ENCODE data around the gene CPLX3. TPM values are rescaled to one million over a fixed set of nuclear protein-coding genes. Genes with fewer than 3 reads are reported as not detected.

The CPLX3 gene
- total and polyA plus RNA-seq, 9 donors: not detected

- 0% methylated on average over 9 of the region's 11 CpGs for WGBS (ENCODE audit: insufficient coverage)
- Histone ChIP-seq H3K9me3 (replicated peaks; ENCODE audit: control insufficient read depth, low read depth, low read length) (no peaks in the 10 kb centered on the region), H3K27me3 (ENCODE audit: control insufficient read depth, insufficient read depth, low read length) (no peaks in the 10 kb centered on the region), H3K4me1 (ENCODE audit: control insufficient read depth, insufficient read depth, low read length) (peaks cover 40% of the 10 kb centered on the region), H3K4me3 (ENCODE audit: low read length) (peak overlapping the region; percentile 81), H3K36me3 (ENCODE audit: control insufficient read depth, insufficient read depth, low read length) (peaks cover 13% of the 10 kb centered on the region), H3K27ac (ENCODE audit: low read length) (peak overlapping the region; percentile 96)
- DNase-seq: no peak
These were observed 46.2 kb downstream of the CPLX3 start for GRCh38 chr15:74872702-74873035.

DNA sequence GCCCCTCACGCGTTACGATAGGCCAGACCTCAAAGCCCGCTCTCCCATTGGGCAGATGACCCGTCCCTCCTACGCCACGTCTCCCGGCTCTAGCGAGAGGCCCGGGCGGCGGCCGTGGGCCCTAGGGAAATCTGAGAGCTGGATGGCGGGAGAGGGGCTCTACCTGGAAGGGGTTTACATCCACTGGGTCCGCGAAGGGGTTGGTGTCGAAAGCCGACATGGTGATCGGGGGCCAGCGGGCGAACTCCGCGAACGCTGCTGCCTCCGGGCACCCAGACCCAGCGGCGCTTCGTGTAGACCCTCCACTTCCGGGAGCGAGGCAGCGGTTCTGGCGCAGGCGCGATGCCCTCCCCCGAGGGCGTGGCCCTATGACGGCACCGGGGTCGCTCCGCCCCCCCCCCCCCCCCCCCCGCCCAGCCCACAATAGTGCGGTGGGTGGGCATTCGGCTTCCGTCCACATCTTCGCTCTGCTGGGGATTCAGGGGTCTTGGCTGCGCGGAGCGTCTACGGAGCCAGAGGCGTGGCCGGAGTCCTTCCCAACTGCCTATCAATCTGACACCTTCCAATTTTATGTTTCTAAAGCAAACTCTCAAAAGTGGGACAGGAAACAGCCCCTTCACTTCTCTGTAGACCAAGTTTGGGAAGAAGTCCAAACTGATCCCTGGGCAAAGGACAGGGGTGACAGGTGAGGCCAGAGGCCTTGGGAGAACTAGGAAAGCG lies 46.8 kb downstream of the CPLX3 start, which contains the start of gene SCAMP2:
Gene SCAMP2 (minus strand): TSS at position 330 of the 720 bp plus-strand sequence. CDS start 110 bp downstream, at position 220.
- H3K27me3 ChIP-seq (ENCODE audit: control insufficient read depth, insufficient read depth, low read length): no peaks in the 10 kb centered on the region
- H3K36me3 ChIP-seq (ENCODE audit: control insufficient read depth, insufficient read depth, low read length): peaks cover 11% of the 10 kb centered on the region
- peak within 1 kb of the TSS; percentile 96 for H3K27ac ChIP-seq (ENCODE audit: low read length)
- H3K4me1 ChIP-seq (ENCODE audit: control insufficient read depth, insufficient read depth, low read length): peaks cover 37% of the 10 kb centered on the region
- under 1% methylated on average over 35 of the region's 52 CpGs for WGBS (ENCODE audit: insufficient coverage)
- H3K9me3 ChIP-seq (replicated peaks; ENCODE audit: control insufficient read depth, low read depth, low read length): no peaks in the 10 kb centered on the region
- DNase-seq: peak; percentile 99
- peak within 1 kb of the TSS; percentile 81 for H3K4me3 ChIP-seq (ENCODE audit: low read length)

DNA sequence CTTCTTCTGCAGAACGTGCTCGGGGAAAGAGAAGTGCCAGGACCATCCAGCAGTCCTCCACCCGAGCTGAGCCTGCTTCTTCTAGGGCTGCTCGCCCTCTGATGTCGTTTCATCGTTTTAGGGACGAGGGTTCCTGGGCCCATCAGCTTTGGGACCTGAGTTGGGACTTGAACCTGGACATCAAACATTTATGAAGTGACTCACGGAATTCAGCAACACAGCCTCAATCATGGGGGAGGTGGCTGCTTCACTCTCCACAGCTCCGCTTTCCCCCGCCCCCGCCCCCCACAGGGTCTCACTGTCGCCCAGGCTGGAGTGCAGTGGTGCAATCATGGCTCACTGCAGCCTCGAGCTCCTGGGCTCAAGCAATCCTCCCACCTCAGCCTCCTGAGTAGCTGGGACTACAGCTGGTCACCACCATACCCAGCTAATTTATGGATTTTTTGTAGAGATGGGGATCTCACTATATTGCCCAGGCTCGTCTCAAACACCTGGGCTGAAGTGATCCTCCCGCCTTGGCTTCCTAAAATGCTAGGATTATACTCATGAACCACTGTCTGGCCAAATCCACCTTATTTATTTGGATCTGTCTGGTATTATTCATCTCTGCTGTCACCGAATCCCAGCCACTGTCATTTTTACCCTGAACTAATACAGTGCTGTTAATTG lies 47.5 kb downstream of the CPLX3 start:
- no peaks in the 10 kb centered on the region for H3K9me3 ChIP-seq (replicated peaks; ENCODE audit: control insufficient read depth, low read depth, low read length)
- DNase-seq: no peak
- H3K27ac ChIP-seq (ENCODE audit: low read length): peak overlapping the region; percentile 52
- peak overlapping the region; percentile 81 for H3K4me3 ChIP-seq (ENCODE audit: low read length)
- H3K36me3 ChIP-seq (ENCODE audit: control insufficient read depth, insufficient read depth, low read length): peaks cover 7% of the 10 kb centered on the region
- no peaks in the 10 kb centered on the region for H3K27me3 ChIP-seq (ENCODE audit: control insufficient read depth, insufficient read depth, low read length)
- 19% methylated on average over 12 of the region's 16 CpGs for WGBS (ENCODE audit: insufficient coverage)
- H3K4me1 ChIP-seq (ENCODE audit: control insufficient read depth, insufficient read depth, low read length): peaks cover 30% of the 10 kb centered on the region

DNA sequence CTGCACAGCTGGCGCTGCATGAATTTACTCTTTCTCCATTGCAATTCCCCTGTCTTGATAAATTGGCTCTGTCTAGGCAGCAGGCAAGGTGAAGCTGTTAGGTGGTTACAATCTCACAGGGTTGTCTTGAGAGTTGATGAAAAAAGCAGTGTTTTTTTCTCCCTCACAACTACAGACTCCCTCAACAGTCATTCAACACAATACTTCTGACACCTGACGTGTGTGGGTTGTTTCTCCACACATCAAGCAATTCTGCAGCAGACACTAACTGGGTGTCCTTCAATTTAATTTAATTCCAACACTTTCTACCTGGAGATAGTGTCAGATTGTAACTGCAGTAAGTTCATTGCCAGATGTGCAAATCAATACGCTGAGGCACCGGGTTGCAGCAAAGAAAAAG lies 51.8 kb downstream of the CPLX3 start:
- Histone ChIP-seq H3K36me3 (ENCODE audit: control insufficient read depth, insufficient read depth, low read length) (no peaks in the 10 kb centered on the region), H3K4me1 (ENCODE audit: control insufficient read depth, insufficient read depth, low read length) (peaks cover 3% of the 10 kb centered on the region), H3K27ac (ENCODE audit: low read length) (no peak overlapping the region), H3K4me3 (ENCODE audit: low read length) (no peak overlapping the region), H3K27me3 (ENCODE audit: control insufficient read depth, insufficient read depth, low read length) (no peaks in the 10 kb centered on the region), H3K9me3 (replicated peaks; ENCODE audit: control insufficient read depth, low read depth, low read length) (peaks cover 2% of the 10 kb centered on the region)
- no peak for DNase-seq
- no CpG with 5 or more reads among the region's 4 CpGs for WGBS (ENCODE audit: insufficient coverage)

Other genes starting within 250 kb of the CPLX3 start
- 31.9 TPM for gene CLK3, start 210.8 kb upstream of the CPLX3 start, total RNA-seq
- 10 to 100 TPM; 42.9 to 53.0 (median 48.0) TPM for gene CLK3, start 210.8 kb upstream of the CPLX3 start, polyA plus RNA-seq (ENCODE audit: insufficient read depth in 1 of 8, insufficient read length in 8 of 8, low replicate concordance in 1 of 8)
- 11.0 TPM for gene EDC3, start 130.6 kb upstream of the CPLX3 start, total RNA-seq
- 10 to 100 TPM; 21.2 to 32.5 (median 27.1) TPM for gene EDC3, start 130.6 kb upstream of the CPLX3 start, polyA plus RNA-seq (ENCODE audit: insufficient read depth in 1 of 8, insufficient read length in 8 of 8, low replicate concordance in 1 of 8)
- gene CYP1A1, start 101.1 kb upstream of the CPLX3 start, total RNA-seq: 0.13 TPM
- under 1 TPM in 1 of 8 donors, not detected in 7; 0.33 TPM for gene CYP1A1, start 101.1 kb upstream of the CPLX3 start, polyA plus RNA-seq (ENCODE audit: insufficient read depth in 1 of 8, insufficient read length in 8 of 8, low replicate concordance in 1 of 8)
- gene CYP1A2, start 77.8 kb upstream of the CPLX3 start, total RNA-seq: not detected
- under 1 TPM in 5 of 8 donors, not detected in 3; 0.05 to 0.19 (median 0.09) TPM for gene CYP1A2, start 77.8 kb upstream of the CPLX3 start, polyA plus RNA-seq (ENCODE audit: insufficient read depth in 1 of 8, insufficient read length in 8 of 8, low replicate concordance in 1 of 8)
- 13.5 TPM for gene CSK, start 44.5 kb upstream of the CPLX3 start, total RNA-seq
- 10 to 100 TPM; 33.2 to 47.0 (median 36.3) TPM for gene CSK, start 44.5 kb upstream of the CPLX3 start, polyA plus RNA-seq (ENCODE audit: insufficient read depth in 1 of 8, insufficient read length in 8 of 8, low replicate concordance in 1 of 8)
- gene LMAN1L, start 13.8 kb upstream of the CPLX3 start, total RNA-seq: 0.04 TPM
- gene LMAN1L, start 13.8 kb upstream of the CPLX3 start, polyA plus RNA-seq (ENCODE audit: insufficient read depth in 1 of 8, insufficient read length in 8 of 8, low replicate concordance in 1 of 8): under 1 TPM in 2 of 8 donors, not detected in 6; 0.22 to 0.27 TPM
- gene ULK3, start 16.5 kb downstream of the CPLX3 start, total RNA-seq: 29.7 TPM
- gene ULK3, start 16.5 kb downstream of the CPLX3 start, polyA plus RNA-seq (ENCODE audit: insufficient read depth in 1 of 8, insufficient read length in 8 of 8, low replicate concordance in 1 of 8): 10 to 100 TPM; 28.8 to 44.9 (median 35.8) TPM
- 17.3 TPM for gene SCAMP2, start 46.7 kb downstream of the CPLX3 start, total RNA-seq
- 10 to 100 TPM; 50.3 to 74.5 (median 55.3) TPM for gene SCAMP2, start 46.7 kb downstream of the CPLX3 start, polyA plus RNA-seq (ENCODE audit: insufficient read depth in 1 of 8, insufficient read length in 8 of 8, low replicate concordance in 1 of 8)
- 43.8 TPM for gene MPI, start 63.4 kb downstream of the CPLX3 start, total RNA-seq
- gene MPI, start 63.4 kb downstream of the CPLX3 start, polyA plus RNA-seq (ENCODE audit: insufficient read depth in 1 of 8, insufficient read length in 8 of 8, low replicate concordance in 1 of 8): 10 to 100 TPM; 45.9 to 63.3 (median 54.5) TPM
- 77.6 TPM for gene FAM219B, start 80.2 kb downstream of the CPLX3 start, total RNA-seq
- gene FAM219B, start 80.2 kb downstream of the CPLX3 start, polyA plus RNA-seq (ENCODE audit: insufficient read depth in 1 of 8, insufficient read length in 8 of 8, low replicate concordance in 1 of 8): 10 to 100 TPM; 40.7 to 51.1 (median 46.3) TPM
- 64.1 TPM for gene COX5A, start 111.4 kb downstream of the CPLX3 start, total RNA-seq
- gene COX5A, start 111.4 kb downstream of the CPLX3 start, polyA plus RNA-seq (ENCODE audit: insufficient read depth in 1 of 8, insufficient read length in 8 of 8, low replicate concordance in 1 of 8): 100 to 1,000 TPM; 194 to 278 (median 233) TPM
- 1.7 TPM for gene RPP25, start 130.1 kb downstream of the CPLX3 start, total RNA-seq
- gene RPP25, start 130.1 kb downstream of the CPLX3 start, polyA plus RNA-seq (ENCODE audit: insufficient read depth in 1 of 8, insufficient read length in 8 of 8, low replicate concordance in 1 of 8): 1 to 10 TPM in 7 of 8 donors, under 1 TPM in 1; 0.88 to 2.0 (median 1.5) TPM
- gene SCAMP5, start 168.9 kb downstream of the CPLX3 start, total RNA-seq: 2.0 TPM
- gene SCAMP5, start 168.9 kb downstream of the CPLX3 start, polyA plus RNA-seq (ENCODE audit: insufficient read depth in 1 of 8, insufficient read length in 8 of 8, low replicate concordance in 1 of 8): 10 to 100 TPM in 1 of 8 donors, 1 to 10 TPM in 7; 2.4 to 12.0 (median 4.0) TPM
- gene PPCDC, start 197.0 kb downstream of the CPLX3 start, total RNA-seq: 8.0 TPM
- 1 to 10 TPM; 5.9 to 8.3 (median 7.3) TPM for gene PPCDC, start 197.0 kb downstream of the CPLX3 start, polyA plus RNA-seq (ENCODE audit: insufficient read depth in 1 of 8, insufficient read length in 8 of 8, low replicate concordance in 1 of 8)

Measured in muscle of leg (tissue), 11 donors.